ENCODE results near the gene NRARP. TPM values are rescaled to one million over a fixed set of nuclear protein-coding genes. Genes with fewer than 3 reads are reported as not detected.

The NRARP gene
- total RNA-seq, 1 experiment from 2014 or later = 32.6 TPM

DNA sequence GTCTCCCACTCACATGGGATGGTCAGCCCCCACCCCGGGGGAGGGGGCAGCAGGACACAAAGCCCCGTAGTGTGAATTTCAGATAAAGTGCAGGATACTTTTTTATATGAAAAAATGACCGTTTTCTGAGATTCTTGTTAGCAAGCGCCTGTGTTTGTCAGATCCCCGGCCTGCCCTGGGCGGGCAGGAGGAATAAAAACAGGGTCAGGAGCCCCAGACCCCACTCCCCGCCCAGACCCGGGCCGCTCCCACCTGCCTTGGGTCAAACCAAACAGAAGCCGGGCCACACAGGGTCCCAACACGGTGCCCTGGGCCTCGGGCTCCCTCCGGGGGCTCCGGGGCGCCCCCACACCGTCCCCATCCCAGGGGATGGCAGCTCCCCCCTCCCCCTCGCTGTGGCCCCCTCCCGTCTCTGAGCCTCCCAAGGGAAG lies 13.5 kb upstream of the NRARP start:
- BruUV-seq (replicated peaks) = no TSS peak
- intact Hi-C loops (cut with micrococcal nuclease; ENCODE audit: unreplicated experiment) = no loop called here
- Mint-ChIP-seq H3K27me3 (ENCODE audit: unreplicated experiment) (no peaks in the 10 kb centered on the region), H3K36me3 (ENCODE audit: insufficient read depth, unreplicated experiment) (peaks cover 4% of the 10 kb centered on the region), H3K4me1 (ENCODE audit: low read depth, unreplicated experiment) (no peaks in the 10 kb centered on the region), H3K9me3 (ENCODE audit: low read depth, unreplicated experiment) (no peaks in the 10 kb centered on the region), H3K4me3 (ENCODE audit: low read depth, unreplicated experiment) (no peak overlapping the region), H3K27ac (ENCODE audit: unreplicated experiment) (no peak overlapping the region)
- TF ChIP-seq, protein P1, sequence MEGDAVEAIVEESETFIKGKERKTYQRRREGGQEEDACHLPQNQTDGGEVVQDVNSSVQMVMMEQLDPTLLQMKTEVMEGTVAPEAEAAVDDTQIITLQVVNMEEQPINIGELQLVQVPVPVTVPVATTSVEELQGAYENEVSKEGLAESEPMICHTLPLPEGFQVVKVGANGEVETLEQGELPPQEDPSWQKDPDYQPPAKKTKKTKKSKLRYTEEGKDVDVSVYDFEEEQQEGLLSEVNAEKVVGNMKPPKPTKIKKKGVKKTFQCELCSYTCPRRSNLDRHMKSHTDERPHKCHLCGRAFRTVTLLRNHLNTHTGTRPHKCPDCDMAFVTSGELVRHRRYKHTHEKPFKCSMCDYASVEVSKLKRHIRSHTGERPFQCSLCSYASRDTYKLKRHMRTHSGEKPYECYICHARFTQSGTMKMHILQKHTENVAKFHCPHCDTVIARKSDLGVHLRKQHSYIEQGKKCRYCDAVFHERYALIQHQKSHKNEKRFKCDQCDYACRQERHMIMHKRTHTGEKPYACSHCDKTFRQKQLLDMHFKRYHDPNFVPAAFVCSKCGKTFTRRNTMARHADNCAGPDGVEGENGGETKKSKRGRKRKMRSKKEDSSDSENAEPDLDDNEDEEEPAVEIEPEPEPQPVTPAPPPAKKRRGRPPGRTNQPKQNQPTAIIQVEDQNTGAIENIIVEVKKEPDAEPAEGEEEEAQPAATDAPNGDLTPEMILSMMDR (IDR thresholded peaks at IDR 0.05; ENCODE audit: unreplicated experiment) = no peak
- no peak for DNase-seq
- CTCF ChIA-PET = no interaction called here

GRCh38 chr9:137314561-137315560 lies 12.8 kb upstream of the NRARP start:
- DNase-seq = no peak
- H3K36me3 Mint-ChIP-seq (ENCODE audit: insufficient read depth, unreplicated experiment) = peaks cover 4% of the 10 kb centered on the region
- TF ChIP-seq, protein P1 (IDR thresholded peaks at IDR 0.05; ENCODE audit: unreplicated experiment) = no peak
- no peaks in the 10 kb centered on the region for H3K9me3 Mint-ChIP-seq (ENCODE audit: low read depth, unreplicated experiment)
- BruUV-seq (replicated peaks) = no TSS peak
- intact Hi-C loops (cut with micrococcal nuclease; ENCODE audit: unreplicated experiment) = no loop called here
- no peaks in the 10 kb centered on the region for H3K4me1 Mint-ChIP-seq (ENCODE audit: low read depth, unreplicated experiment)
- CTCF ChIA-PET = no interaction called here
- H3K27me3 Mint-ChIP-seq (ENCODE audit: unreplicated experiment) = no peaks in the 10 kb centered on the region
- H3K27ac Mint-ChIP-seq (ENCODE audit: unreplicated experiment) = no peak overlapping the region
- H3K4me3 Mint-ChIP-seq (ENCODE audit: low read depth, unreplicated experiment) = no peak overlapping the region

DNA sequence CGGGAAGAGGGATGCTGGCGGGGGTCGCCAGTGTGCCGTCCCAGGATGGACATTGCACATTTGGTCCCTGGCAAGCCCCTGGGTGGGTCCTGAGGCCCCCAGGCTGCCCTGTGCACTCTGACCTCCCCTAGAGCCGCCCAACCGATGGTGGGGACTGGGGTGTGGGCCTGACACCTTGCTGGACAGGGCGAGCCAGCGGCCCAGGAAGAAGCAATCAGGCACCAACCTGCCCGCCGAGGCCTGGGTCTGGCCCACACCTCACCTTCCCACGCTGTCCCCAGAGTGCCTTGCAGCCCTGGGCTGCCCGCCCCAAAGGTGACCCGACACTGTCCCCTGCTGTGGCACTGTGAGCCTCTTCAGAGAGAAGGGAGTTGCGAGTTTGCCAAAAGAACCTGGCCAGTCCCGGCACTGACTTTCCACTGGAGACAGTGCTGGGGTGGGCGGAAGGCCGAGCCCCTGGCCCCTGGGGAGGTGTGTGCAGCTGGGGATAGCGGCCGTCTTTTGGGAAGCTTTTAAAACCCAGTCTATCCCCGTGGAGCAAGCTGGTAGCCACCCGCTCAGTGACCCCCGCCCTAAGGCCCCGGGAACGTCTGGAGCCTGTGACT lies 12.0 kb upstream of the NRARP start:
- no peak for DNase-seq

DNA sequence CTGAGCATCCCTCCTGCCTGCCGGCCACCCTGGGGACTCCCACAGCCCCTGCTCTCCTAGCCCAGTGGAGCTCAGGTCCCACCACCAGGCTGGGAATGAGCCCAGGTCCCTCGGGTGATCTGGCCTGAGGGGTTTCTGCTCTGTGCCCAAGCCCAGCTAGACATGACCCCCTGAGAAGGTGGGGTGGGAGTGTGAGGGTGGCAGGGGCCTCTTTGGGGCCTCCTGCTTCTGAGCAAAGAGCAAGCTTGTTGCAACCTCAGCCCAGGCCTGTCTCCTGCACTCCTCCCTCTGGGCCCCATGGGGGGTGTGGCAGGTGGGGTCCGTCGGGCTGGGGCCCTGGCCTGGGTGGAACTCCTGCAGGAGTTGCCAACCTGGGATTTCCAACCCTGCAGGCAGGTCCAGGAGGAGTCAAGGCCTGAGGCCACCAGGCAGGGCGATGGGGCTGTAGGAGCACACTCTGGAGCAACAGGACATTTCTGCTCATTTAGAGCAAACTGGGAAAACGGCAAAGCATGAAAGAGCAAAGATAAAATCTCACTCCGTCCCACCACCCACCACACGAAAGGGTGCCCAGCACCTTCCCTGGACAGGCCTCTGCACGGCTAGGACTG lies 11.4 kb upstream of the NRARP start:
- Mint-ChIP-seq H3K9me3 (ENCODE audit: low read depth, unreplicated experiment) (no peaks in the 10 kb centered on the region), H3K27me3 (ENCODE audit: unreplicated experiment) (no peaks in the 10 kb centered on the region), H3K36me3 (ENCODE audit: insufficient read depth, unreplicated experiment) (no peaks in the 10 kb centered on the region), H3K4me1 (ENCODE audit: low read depth, unreplicated experiment) (no peaks in the 10 kb centered on the region), H3K27ac (ENCODE audit: unreplicated experiment) (no peak overlapping the region), H3K4me3 (ENCODE audit: low read depth, unreplicated experiment) (no peak overlapping the region)
- intact Hi-C loops (cut with micrococcal nuclease; ENCODE audit: unreplicated experiment) = no loop called here
- no peak for DNase-seq
- BruUV-seq (replicated peaks) = no TSS peak
- CTCF ChIA-PET = no interaction called here
- TF ChIP-seq, protein P1 (IDR thresholded peaks at IDR 0.05; ENCODE audit: unreplicated experiment) = no peak

More for the DNA sequence above, 12.0 kb upstream of the NRARP start:
- BruUV-seq (replicated peaks) = no TSS peak
- CTCF ChIA-PET = no interaction called here
- intact Hi-C loops (cut with micrococcal nuclease; ENCODE audit: unreplicated experiment) = no loop called here
- no peaks in the 10 kb centered on the region for H3K4me1 Mint-ChIP-seq (ENCODE audit: low read depth, unreplicated experiment)
- TF ChIP-seq, protein P1 (IDR thresholded peaks at IDR 0.05; ENCODE audit: unreplicated experiment) = no peak
- no peaks in the 10 kb centered on the region for H3K27me3 Mint-ChIP-seq (ENCODE audit: unreplicated experiment)
- H3K9me3 Mint-ChIP-seq (ENCODE audit: low read depth, unreplicated experiment) = no peaks in the 10 kb centered on the region
- no peak overlapping the region for H3K4me3 Mint-ChIP-seq (ENCODE audit: low read depth, unreplicated experiment)
- peaks cover 4% of the 10 kb centered on the region for H3K36me3 Mint-ChIP-seq (ENCODE audit: insufficient read depth, unreplicated experiment)
- no peak overlapping the region for H3K27ac Mint-ChIP-seq (ENCODE audit: unreplicated experiment)

Measured in Calu3 (cell line).